Spleen (tissue), 7 donors: Measurements from ENCODE around the gene NAP1L5.

ENCODE experiments used
- CTCF ChIP-seq, 11 experiments: fragments of 200-600 bp in 7 of 11; fragments of 450-650 bp in 4 of 11; sonication (generic) in 4 of 11; IDR thresholded peaks in 8 of 11; conservative IDR thresholded peaks in 3 of 11; 1 replicate in 7 of 11; 2 replicates in 4 of 11; pipeline versions ENCODE4 v1.4.0 to v1.8.0; 2016 to 2021; ENCODE audit warnings: antibody characterized with exemption in 11 of 11, inconsistent platforms in 4 of 11, mild to moderate bottlenecking in 1 of 11
- POLR2A ChIP-seq, 3 donors: fragments of 450-650 bp; IDR thresholded peaks; one replicate each; pipeline ENCODE4 v1.5.1; 2017; ENCODE audit warnings: antibody characterized with exemption in 3 of 3, mild to moderate bottlenecking in 1 of 3
- donor health status: DM: no; HTN: no; CAD: no; lungs with moderate emphysema.
- donor health status: DM: no; HTN: no; CAD: no.
- donor health status: DM: no; HTN: no; CAD: no.

- no peak for TF ChIP-seq POLR2A (IDR thresholded peaks at IDR 0.05)
- TF ChIP-seq CTCF (IDR thresholded peaks at IDR 0.05 in 8 of 11, conservative IDR thresholded peaks at IDR 0.05 in 3 of 11): no peak
Measured at GRCh38 chr4:88713782-88714181, 16.2 kb upstream of the NAP1L5 start.
